ENCODE results near the gene DNAJC27.
A peak's percentile ranks its signal among the peaks of the same experiment; 100 is the strongest.
"Not testable (repeated sequence)": the region's sequence is repeated elsewhere in the genome, so short reads cannot be mapped to it uniquely, and the experiment has no call there.

DNAJC27 gene

DNA sequence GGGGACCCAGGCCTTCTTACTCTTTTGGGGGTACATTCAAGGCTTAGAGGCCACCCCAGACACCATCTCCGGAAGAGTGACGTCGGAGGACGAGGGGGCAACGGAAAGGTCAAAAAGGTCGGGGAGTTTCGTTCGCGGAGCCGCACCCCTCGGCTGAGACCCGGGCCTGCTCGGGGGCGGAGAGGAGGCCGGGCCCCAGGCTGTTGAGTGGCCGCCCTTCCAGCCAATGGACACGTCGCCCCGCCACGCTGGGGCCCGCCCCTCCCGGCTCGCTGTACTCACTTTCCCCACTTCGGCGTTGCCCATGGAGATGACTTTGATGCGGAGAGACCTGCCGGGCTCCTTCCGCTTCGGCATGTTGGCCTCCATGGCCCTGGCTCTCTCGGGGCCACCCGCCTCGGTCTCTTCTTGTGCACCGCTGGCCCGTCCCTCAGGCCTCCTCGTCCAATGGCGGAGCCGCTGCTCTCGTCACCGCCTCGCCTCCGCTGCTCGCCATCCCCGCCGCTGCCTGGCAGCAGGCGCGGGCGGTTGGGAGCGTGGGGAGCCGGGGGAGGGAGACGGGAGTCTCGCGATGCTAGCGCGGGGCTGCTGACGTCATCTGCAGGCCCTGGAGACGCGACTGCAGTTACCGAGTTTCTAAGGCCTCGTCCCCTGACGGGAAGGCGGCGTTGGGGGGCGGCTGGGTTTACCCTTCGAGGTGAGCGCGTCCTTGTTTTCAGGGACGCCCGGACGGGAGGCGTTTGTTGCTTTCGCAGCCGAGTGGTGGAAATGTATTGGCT is at the start of gene DNAJC27:
Gene DNAJC27 (minus strand): TSS at position 420 of the 779 bp plus-strand sequence. CDS start 51 bp downstream, at position 369.
- peak; percentile 95 to 96 for DNase-seq (ENCODE audit: low read depth in 2 of 2)

DNA sequence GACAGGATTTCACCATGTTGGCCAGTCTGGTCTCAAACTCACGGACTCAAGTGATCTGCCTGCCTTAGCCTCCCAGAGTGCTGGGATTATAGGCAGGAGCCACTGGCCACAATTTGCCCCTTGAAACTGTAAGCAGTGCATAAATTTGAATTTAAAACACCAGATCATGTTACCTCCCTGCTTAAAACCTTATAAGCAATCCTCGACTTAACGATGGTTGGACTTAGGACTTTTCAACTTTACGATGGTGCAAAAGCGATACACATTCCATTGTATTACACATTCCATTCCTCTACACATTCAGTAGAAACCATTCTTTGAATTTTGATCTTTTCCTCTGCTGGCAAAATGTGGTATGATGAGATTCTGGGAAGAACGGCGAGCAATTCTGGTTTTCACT is 46.9 kb upstream of the DNAJC27 start:
- no peak for DNase-seq (ENCODE audit: low read depth in 2 of 2)

DNA sequence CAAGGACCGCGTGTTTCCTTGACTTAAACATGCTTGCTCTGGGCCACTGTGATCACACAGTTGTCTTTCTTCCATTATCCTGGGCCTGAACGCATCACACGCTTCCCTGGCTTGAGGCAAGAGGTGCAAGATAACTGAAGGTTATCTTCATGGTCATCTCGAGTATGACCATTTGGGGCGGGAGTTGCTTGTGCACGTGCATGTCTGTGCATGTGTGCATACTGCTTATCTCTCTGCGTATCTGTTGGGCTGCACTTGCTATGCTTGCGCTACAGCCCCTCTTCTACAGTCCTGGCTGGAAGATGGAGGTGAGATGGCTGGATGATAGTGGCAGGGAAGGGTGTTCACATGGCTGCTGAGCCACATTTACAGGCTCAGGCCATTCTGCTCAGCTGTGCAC is 42.9 kb upstream of the DNAJC27 start:
- no peak for DNase-seq (ENCODE audit: low read depth in 2 of 2)

DNA sequence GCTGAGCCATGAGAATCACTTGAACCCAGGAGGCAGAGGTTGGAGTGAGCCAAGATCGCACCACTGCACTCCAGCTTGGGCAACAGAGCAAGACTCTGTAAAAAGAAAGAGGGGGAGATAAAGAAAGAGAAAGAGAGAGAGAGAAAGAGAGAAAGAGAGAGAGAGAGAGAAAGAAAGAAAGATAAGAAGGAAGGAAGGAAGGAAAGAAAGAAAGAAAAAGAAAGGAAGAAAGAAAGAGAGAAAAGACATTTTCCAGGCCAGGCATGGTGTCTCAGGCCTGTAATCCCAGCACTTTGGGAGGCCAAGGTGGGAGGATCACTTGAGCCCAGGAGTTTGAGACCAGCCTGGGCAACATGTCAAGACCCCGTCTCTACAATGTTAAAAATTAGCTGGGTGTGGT is 39.6 kb upstream of the DNAJC27 start:
- not testable (repeated sequence) for DNase-seq (ENCODE audit: low read depth in 2 of 2)

DNA sequence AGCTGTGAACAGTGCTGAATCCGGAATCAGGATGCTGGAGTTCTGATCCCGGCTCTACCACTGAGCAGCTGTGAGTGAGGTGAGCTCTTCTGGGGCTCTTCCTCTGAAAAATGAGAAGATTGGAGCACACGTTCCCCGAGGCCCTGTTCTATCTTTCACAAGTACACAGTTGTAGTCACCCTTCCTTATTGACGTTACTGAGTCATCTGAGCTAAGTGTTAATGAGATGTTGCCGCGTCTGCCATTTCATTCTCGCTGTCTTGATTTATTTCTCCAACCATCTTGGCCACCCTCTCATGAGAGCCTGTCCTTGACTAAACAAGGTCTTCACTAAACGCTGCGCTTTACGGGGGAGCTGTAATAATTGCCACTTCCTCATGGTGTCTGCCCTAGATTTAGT is 38.2 kb upstream of the DNAJC27 start:
- no peak for DNase-seq (ENCODE audit: low read depth in 2 of 2)

DNA sequence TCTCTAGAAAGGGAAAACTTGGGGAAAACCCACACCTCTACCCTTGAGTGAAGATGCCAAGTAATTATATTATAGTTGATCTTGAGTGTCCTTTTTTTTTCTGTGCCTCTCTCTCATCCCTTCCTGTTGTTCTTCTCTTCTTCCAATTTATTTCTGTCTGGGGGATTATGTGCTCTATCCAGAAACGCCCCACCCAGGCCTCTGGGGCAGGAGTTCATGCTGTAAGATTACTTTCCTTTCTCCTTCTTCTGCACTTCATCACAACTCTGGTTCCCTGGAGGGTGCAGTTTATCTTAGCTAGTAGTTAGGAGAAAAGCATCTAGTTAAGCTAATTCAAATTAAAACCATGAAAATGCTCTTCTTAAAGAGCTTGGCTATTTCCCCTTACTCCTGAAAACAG is 30.3 kb upstream of the DNAJC27 start:
- no peak for DNase-seq (ENCODE audit: low read depth in 2 of 2)

DNA sequence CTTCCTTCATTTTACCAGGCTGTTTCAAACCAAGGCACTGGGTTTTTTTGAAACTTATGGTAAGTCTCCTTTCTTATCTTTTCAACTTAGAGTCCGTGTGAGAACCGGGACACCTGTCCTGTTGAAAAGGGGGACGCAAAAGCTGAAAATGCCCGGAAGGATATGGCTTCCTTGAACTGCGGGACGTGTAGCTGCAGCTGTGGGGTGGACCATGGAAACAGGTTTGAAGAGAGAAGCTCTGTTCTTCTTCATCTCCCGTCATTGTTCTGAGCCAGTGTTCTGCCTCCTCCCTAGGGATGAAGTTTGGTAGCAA is 29.5 kb upstream of the DNAJC27 start:
- no peak for DNase-seq (ENCODE audit: low read depth in 2 of 2)

DNA sequence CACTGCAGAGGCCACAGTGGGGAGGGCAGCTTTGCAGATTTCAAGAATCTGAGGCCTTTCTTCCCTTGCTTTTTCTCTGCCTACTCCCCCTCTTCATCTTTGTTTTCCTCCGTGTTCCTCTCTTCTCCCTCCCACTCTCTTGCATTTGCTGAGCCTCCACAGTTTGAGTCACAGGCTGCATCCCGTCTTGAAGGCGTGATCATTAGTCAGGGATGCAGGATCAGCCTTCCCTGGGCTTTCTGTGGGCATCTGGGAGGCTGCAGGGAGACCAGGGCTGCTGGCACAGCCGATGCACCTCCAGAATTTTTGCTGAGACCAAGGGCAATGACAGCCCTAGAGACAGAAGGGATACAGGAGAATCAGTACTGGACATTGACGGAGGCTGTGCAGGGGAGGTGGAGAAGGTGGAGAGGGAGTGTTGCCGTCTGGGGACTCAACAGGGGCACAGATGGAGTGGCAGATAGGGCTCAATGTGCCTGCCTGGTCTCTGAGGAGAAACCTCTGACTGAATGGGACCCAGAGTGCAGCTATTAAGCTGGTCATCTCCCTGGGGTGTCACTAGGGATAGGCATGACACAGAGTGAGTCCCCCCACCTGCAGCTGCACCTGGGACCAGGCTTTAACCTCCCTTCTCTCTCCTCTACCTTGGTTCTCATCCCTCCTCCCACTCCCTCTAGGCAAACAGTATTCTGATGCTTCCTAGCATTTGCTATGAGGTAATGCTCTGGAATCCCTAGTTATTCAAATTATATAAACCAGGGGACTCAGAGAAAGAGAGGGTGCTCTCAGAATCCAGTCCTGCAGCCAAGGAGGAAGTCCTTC is 29.0 kb upstream of the DNAJC27 start:
- DNase-seq (ENCODE audit: low read depth in 2 of 2): no peak

DNA sequence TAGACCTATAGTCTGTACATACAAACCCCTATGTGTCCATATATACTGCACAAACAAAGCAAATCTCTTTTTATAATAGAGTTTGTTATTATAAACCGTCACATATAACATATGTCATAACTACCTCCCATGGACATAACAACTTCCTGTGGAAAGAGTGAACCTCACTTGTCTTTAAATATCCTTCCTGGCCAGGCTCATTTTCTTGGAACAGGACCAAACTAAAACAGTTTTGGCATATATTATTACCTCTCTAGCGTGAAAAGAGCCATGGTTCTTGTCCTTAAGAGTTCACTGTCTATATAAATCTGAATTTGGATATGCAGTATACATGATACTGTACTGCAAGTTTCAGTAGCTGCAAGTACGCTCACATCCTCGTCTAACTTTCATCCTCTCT is 28.3 kb upstream of the DNAJC27 start:
- DNase-seq (ENCODE audit: low read depth in 2 of 2): no peak

DNA sequence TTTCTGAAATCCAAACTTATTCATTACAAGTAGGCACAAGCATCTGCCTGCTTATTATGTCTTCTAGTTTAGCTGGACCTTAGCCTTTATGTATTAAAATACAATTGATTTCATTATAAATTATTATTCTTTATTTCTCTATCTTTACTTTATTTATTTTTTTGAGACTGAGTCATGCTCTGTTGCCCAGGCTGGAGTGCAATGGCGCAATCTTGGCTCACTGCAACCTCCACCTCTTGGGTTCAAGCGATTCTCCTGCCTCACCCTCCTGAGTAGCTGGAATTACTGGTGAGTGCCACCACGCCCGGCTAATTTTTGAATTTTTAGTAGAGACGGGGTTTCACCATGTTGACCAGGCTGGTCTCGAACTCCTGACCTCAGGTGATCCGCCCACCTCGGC is 27.3 kb upstream of the DNAJC27 start:
- DNase-seq (ENCODE audit: low read depth in 2 of 2): not testable (repeated sequence)

DNA sequence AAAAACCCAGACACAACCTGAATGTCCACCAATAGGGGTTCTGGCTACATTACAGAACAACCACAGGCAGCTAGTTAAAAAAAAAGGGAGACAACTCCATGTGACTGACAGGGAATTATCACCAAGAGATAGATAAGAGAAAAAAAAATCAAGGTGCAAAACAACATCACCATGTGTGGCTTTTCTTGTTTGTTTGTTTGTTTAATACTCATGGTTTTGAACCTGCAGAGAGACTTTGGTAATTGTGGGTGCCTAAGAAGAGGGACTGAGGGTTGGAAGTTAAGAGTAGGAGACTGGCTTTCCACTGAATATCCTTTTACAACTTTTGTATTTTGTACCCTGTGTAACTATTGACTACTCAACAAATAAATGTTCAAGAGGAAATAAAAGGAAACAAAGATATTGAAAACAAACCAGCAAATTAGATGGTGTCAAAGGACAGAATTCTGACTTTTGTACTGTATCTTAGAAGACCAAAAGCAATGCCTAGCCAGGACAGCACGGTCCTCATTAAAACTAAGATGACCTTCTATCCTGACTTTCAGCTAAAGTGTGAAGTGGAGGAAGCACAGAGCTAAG is 22.5 kb upstream of the DNAJC27 start:
- DNase-seq (ENCODE audit: low read depth in 2 of 2): no peak

DNA sequence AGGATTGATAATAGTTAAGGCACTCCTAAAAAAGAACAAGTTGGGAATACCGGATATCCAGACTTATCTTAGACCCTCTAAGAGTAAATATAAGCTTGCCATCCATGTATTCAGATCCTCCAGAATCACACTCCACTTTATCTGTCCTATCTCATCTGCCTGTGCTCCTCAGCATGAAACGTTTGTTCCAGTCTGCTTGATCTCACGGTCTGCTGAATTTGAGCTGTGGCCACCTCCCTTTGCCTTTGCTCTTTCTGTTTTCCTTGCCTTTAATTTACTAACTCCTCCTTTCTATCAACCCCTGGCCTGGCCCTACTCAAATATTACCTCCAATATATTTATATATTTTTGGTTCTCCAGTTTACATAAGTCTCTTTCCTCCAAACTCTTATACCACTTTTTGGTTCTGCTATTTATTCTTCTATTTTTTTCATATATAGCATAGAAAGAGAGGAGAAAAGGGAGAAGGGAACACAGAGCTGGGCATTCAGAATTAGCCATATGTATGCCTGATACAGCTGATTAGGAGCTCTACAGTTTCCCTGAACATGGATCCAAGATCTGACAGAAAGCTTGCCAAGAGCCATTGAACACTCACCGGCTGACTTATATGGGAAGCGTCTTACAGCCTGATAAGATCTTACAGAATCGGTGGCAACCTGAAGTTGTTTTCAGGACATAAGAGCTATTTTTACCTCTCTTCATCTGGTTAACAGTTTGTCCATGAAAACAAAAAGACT is 21.8 kb upstream of the DNAJC27 start:
- no peak for DNase-seq (ENCODE audit: low read depth in 2 of 2)

DNA sequence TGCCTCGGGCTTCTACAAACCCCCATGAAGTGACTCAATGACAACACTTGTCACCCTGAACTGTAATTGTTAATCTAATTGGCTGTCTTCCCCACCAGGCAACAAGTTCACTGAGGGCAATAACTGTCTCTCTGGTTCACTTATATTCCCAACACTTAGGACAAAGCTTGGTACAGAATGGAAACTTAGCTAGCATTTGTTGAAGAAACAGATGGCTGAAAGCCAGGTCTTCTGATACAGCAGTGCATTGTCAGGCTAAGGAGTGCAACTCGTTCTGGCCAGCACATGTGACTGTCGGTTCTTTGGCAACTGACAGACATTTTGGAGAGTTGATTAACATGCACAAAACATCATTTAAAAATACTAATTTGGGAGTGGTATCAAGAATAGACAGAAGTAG is 14.6 kb upstream of the DNAJC27 start:
- DNase-seq (ENCODE audit: low read depth in 2 of 2): no peak

DNA sequence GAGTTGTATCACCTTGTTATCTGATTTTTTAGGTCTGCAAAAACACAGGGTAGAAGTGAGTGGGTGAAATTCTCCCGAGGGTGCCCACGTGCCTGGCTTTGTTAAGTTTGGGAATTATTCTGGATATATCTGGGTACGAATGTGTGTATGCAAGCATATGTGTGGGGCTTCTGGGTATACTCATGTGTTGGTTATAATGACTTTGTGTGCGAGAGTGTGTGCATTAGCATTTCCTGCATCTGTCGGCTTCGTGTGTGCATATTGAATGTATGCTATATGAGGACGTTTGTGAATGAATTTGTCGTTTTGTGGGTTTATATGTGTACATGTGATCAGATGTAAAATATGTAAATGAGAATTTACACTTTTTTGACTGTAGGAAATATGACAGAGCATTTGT is 13.8 kb upstream of the DNAJC27 start:
- no peak for DNase-seq (ENCODE audit: low read depth in 2 of 2)

DNA sequence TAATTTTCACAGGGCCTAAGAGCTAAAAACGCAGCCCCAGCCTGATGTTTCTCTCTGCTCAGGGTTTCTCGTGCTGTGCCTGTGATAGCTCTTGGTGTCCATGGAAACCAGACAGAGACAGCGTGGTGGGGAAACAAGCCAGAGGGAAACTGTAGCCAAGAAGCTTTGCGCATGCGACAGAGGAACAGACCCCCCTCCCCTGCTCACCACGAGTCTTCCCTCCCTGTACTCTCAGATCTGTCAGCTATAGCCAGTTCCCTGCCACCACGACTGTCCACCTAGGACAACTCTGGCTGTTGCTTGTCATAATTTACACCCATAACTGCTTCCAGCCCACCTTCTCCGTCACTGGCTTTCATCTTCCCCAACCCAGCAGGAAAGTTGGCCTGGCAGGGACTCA is 13.2 kb upstream of the DNAJC27 start:
- DNase-seq (ENCODE audit: low read depth in 2 of 2): no peak

DNA sequence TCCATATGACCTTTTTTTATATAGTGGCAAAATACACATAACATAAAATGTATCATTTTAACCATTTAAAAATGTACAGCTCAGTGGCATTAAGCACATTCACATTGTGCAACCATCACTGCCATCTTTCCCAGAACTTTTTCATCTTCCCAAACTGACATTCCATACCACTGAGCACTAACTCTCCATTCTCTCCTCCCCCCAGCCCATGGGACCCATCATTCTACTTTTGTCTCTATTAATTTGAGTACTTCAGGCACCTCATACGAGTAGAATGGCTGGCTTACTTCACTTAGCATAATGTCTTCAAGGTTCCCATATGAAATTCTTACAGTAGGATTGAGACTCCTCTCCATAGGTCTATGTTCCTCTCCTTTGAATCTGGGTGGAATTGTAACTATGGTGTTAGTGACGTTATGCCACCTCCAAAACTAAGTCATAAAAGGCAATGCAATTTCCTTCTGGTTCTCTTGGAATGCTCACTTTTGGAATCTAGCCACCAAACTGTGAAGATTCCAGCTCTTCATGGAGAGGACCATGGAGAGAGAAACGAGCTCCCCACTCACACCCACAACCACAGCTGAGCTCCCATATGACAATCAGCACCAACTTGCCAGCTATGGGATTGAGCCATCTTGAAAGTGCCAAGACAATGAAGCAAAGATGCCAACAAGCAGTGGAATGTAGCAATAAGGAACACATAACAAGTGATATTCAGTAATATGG is 9.8 kb upstream of the DNAJC27 start:
- DNase-seq (ENCODE audit: low read depth in 2 of 2): no peak

DNA sequence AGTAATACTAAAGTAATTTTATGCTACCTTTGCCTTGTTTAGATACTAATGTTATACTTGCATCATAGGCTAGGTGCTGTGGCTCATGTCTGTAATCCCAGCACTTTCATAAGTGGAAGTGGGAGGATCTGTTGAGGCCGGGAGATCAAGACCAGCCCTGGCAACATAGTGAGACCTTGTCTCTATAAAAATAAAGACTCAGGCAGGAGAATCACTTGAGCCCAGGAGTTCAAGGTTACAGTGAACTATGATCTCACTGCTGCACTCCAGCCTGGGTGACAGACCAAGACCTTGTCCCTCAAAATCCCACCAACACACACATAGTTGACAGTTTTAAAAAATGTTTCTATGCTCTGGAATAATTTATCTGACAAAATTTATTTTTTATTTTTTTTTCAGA is 6.9 kb upstream of the DNAJC27 start:
- DNase-seq (ENCODE audit: low read depth in 2 of 2): no peak

DNA sequence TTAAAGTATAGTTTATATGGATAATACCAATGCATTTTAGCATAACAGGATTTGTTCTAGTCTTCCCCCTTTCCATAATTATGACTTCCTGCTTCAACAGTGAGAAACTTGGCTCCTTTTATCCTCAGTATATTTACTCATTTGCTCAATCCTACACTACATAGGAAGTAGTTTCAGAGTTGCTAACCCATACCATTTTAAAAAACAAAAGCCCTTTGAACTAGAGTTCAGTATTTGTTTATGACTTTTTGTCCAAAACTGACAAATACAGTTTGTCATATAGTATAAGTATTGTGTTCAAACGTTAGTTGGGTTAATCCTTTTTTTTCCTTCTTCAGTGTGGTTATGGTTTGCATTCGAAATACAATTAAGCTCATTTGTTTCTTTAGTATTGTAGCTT is 5.9 kb upstream of the DNAJC27 start:
- DNase-seq (ENCODE audit: low read depth in 2 of 2): no peak

DNA sequence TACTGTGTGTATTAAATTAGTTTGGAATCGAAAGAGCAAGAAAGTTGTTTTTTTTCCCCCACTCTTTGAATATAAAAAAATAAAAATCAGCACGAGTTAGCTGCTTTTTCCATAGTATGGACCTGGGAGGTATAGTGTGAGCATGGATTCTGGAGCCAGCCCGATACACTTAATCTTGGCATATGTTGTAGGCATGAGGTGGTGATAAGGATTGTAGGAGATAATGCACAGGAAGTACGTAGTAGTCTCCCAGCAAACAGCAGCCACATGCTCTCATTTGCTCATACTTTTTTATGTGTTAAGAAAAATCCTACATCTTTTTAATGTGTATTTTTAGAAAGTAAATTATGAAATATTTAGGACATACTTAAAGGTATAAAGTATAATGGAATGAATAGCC is 2.1 kb upstream of the DNAJC27 start:
- DNase-seq (ENCODE audit: low read depth in 2 of 2): no peak

DNA sequence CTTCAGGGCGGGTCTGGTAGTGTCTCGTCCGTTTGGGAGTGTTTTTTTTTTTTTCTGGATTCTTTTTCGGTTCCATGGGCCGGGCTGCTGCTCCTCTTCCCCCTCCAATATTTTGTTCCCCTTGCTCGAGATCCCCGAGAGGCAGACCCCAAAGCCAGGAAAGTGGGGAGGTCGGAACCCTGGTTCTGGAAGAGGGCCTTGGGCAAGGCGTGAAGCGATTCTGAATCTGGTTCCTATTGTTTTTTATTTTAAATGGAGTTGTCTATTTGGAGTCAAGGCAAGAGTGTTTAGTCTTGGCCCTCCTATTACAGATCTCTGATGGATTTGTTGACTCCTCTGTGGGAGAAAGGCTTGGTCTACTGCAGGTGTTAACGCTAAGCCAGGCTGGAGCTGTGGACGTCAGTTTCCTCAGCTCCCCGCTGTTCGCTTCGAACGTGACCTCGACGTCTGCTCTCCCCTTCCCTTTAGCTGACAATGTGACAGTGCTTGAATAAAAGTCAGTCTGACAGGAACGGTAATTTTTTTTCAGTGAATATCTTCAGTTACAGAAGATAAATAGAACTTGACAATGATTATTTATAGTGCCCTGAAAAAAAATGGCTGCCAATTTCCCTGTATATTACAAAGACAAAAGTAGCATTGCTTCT is 683 bp upstream of the DNAJC27 start:
- DNase-seq (ENCODE audit: low read depth in 2 of 2): peak; percentile 1 to 12

DNA sequence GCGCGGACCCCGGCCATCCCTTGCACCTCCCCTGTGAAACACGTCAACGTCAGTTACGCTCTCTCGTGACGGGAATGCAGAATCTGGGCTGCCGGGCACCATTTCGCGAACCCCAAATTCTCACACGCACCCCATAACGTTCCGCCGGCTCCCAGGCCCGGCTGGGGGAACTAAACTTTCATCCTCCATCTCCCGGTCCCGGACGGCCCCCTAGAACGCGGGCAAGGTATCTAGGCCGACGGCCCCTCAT is 544 bp downstream of the DNAJC27 start:
- DNase-seq (ENCODE audit: low read depth in 2 of 2): peak in 1 of 2 experiments; percentile 16
